ENCODE measurements around the gene PDXP.
A peak's percentile ranks its signal among the peaks of the same experiment; 100 is the strongest.
"Not testable (repeated sequence)": the region's sequence is repeated elsewhere in the genome, so short reads cannot be mapped to it uniquely, and the experiment has no call there.

PDXP gene, protein sequence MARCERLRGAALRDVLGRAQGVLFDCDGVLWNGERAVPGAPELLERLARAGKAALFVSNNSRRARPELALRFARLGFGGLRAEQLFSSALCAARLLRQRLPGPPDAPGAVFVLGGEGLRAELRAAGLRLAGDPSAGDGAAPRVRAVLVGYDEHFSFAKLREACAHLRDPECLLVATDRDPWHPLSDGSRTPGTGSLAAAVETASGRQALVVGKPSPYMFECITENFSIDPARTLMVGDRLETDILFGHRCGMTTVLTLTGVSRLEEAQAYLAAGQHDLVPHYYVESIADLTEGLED

GRCh38 chr22:37658133-37659065, at the start of gene PDXP:
PDXP (plus strand) TSS chr22:37658723; CDS start chr22:37658783, 60 bp downstream.
- DNase-seq (ENCODE audit: low read depth in 2 of 3, low spot score in 1 of 3), result peak; percentile 97 to 99 (median 97)

GRCh38 chr22:37609240-37610152, 49.0 kb upstream of the PDXP start:
- DNase-seq (ENCODE audit: low read depth in 2 of 3, low spot score in 1 of 3), result no peak

- DNase-seq (ENCODE audit: low read depth in 2 of 3, low spot score in 1 of 3), result not testable (repeated sequence)
Measured at GRCh38 chr22:37610153-37610475, 48.4 kb upstream of the PDXP start.

- DNase-seq (ENCODE audit: low read depth in 2 of 3, low spot score in 1 of 3), result no peak
Measured at GRCh38 chr22:37610480-37611129, 47.9 kb upstream of the PDXP start.

DNA sequence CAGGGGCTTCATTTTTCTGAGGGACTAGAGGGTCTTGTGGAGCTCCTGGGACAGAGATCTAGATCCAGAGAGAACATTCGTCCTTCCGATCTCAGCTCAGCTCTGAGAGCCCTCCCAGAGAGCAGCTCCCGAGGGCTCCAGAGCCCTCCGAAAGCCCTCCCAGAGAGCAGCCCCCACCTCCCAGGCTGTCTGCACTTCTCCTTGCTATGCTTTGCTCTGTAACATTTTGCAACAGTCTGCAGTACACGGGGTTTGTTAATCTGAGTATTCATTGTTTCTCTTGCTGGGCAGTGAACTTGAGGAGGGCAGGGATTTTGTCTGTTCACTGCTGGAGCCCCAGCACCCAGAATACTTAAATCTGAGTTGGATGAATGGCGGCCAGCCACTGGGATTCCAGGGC, 47.3 kb upstream of the PDXP start:
- DNase-seq (ENCODE audit: low read depth in 2 of 3, low spot score in 1 of 3), result no peak

DNA sequence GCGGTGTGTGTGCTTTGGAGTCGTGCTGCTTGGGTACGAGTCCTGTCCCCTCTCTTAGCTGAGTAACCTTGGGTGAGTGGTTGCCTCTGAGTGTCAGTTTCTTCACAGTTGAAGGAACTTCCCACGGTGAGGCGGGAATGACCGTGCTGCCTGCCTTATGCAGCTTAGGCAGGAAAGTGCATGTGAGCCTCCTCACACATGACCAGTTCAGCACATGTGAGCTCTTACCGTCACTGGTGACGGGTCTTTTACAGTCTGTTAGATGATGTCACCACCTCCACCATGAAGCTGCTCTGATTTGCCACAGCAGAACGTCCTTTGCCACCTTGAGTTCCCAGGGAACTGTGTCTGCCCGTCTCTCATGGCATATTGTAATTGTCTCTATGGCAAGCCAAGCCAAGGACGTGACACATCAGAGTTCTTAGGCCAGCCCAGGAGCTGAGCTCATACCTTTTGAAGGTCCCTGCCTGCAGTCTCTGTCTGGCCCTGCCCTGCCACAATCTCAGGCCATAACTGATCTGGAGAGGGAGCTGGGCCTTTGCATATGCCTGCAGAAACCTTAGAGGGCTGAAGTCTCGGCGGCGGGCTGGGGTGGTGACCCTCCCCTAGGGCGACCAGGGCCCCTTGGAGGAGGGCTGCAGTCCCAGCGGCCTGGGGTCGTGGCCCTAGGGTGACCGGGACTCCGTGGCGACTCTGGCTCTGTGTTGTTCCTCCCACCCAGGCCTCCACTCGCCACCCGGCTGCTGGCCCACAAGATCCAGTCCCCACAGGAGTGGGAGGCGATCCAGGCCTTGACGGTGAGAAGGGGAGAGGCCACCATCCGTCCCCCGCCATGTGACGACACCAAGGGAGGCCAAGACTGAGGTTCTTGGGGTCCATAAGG, 42.1 kb upstream of the PDXP start:
- no peak for DNase-seq (ENCODE audit: low read depth in 2 of 3, low spot score in 1 of 3)

DNA sequence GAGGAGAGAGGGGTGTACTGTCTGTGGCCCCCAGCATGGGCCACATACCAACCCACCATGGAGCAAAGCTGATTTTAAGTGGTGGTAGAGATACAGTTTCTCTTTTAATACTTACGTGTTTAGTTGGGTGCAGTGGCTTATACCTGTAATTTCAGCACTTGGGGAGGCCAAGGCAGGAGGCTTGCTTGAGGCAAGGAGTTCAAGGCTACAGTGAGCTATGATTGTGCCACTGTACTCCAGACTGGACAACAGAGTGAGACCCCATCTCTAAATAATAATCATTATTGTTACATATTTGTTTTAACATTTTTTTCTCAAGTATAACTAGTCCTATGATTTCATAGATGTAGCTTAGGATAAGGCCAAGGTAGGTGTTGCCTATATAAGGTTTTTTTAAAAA, 41.1 kb upstream of the PDXP start:
- no peak for DNase-seq (ENCODE audit: low read depth in 2 of 3, low spot score in 1 of 3)

GRCh38 chr22:37618072-37618656, 40.4 kb upstream of the PDXP start:
- no peak for DNase-seq (ENCODE audit: low read depth in 2 of 3, low spot score in 1 of 3)

GRCh38 chr22:37618674-37619073, 39.8 kb upstream of the PDXP start:
- no peak for DNase-seq (ENCODE audit: low read depth in 2 of 3, low spot score in 1 of 3)

DNA sequence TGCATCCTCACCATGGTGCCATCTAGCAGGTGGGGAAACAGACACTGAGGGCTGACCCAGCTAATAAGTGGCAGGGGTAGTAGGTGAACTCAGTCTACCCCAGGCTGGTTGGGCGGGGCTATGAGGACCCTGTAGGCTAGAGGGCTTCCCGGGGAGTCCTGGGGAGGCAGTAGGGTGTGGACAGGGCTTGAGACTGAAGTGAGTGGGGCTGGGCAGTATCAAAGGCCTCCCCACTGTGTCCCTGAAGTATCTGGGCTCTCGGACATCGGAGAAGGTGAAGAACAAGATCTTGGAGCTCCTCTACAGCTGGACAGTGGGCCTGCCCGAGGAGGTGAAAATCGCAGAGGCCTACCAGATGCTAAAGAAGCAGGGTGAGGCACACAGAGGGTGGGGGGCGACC, 38.5 kb upstream of the PDXP start:
- DNase-seq (ENCODE audit: low read depth in 2 of 3, low spot score in 1 of 3), result no peak

- DNase-seq (ENCODE audit: low read depth in 2 of 3, low spot score in 1 of 3), result no peak
Measured at GRCh38 chr22:37621352-37621860, 37.1 kb upstream of the PDXP start.

GRCh38 chr22:37623075-37624016, 35.2 kb upstream of the PDXP start:
- DNase-seq (ENCODE audit: low read depth in 2 of 3, low spot score in 1 of 3), result peak in 1 of 3 donors; percentile 77

GRCh38 chr22:37624017-37624365, 34.5 kb upstream of the PDXP start:
- DNase-seq (ENCODE audit: low read depth in 2 of 3, low spot score in 1 of 3), result no peak

DNA sequence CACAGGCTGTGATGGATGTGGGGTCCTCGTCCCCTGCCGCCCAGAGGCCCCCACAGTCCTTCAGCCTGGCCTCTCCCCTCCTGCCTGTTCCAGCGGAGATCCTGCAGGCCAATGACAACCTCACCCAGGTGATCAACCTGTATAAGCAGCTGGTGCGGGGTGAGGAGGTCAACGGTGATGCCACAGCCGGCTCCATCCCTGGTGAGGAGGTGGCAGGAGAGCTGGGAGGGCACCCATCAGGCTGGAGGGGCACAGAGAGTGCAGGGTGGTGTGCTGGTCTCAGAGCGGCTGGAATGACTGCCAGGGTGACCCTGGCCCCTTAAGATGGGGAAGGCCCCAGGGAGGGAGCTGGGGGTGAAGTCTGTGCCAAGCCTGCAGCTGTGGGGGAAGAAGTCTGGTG, 33.6 kb upstream of the PDXP start:
- no peak for DNase-seq (ENCODE audit: low read depth in 2 of 3, low spot score in 1 of 3)

DNA sequence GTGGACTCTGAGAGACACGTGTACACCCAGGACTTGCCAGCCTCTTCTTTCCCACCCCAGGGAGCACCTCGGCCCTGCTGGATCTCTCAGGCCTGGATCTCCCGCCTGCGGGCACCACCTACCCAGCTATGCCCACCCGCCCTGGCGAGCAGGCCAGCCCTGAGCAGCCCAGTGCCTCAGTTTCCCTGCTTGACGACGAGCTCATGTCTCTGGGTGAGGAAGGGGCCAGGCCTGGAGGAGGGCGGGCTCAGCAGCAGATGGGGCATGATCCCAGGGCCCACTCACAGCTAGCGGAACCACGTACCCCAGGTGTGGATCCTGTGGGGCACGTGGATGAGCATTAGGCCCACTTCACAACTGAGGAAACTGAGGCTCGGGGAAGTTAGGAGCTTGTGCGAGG, 32.8 kb upstream of the PDXP start:
- no peak for DNase-seq (ENCODE audit: low read depth in 2 of 3, low spot score in 1 of 3)

- DNase-seq (ENCODE audit: low read depth in 2 of 3, low spot score in 1 of 3), result no peak
Measured at GRCh38 chr22:37626144-37626543, 32.4 kb upstream of the PDXP start.

- DNase-seq (ENCODE audit: low read depth in 2 of 3, low spot score in 1 of 3), result no peak
Measured at GRCh38 chr22:37626556-37627075, 31.9 kb upstream of the PDXP start.

DNA sequence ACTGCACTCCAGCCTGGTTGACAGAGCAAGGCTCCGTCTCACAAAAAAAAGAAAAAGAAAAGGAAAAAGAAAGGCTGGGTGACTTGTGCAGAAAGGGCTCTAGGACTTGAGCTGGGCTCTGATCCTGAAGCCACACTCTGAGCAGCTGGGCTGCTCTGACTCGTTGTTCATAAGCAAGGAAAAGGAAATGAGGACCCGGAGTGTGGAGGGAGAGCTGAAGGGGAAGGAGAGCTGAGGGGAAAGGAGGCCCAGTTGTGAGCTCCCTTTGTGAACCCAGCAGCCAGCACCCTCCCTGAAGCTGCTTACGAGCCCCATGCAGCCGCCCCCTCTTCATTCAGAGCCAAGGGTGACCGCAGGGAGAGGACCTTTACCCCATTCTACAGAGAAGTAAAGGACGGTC, 31.4 kb upstream of the PDXP start:
- no peak for DNase-seq (ENCODE audit: low read depth in 2 of 3, low spot score in 1 of 3)

Data from stimulated activated CD4-positive, alpha-beta T cell treated with anti-CD3 and anti-CD28 coated beads, Interleukin-12 subunit alpha, Interleukin-12 subunit beta, amount 100 ng/mL, for 48 hours (primary cell).